ENCODE results near the gene ZNF317. TPM values are rescaled to one million over a fixed set of nuclear protein-coding genes. Genes with fewer than 3 reads are reported as not detected.

Gene ZNF317
- total RNA-seq, 1 experiment from 2014 or later, result 39.3 TPM

- ChIA-PET POLR2A (interaction anchor here (0.6 to 0.7 kb wide), 2 partner anchors 49 to 168 kb away, joined by 4 to 13 read pairs; no protein-coding TSS in a partner anchor), CTCF (interaction anchor here (0.5 to 0.7 kb wide), 2 partner anchors 430 to 436 kb away, joined by 3 to 13 read pairs; no protein-coding TSS in a partner anchor)
- intact Hi-C loops (cut with micrococcal nuclease; ENCODE audit: unreplicated experiment) (no loop called here), in situ Hi-C loops (cut with HindIII; ENCODE audit: low pct_unique_long_range_greater_than_20kb, low sequenced_read_pairs) (no loop called here)
- no peaks in the 10 kb centered on the region for H3K36me3 ChIP-seq (ENCODE audit: control insufficient read depth, insufficient read depth, low read length)
- H3K9me3 ChIP-seq (ENCODE audit: control insufficient read depth, insufficient read depth, low read depth, low read length), result no peaks in the 10 kb centered on the region
- no peaks in the 10 kb centered on the region for H3K27me3 ChIP-seq (ENCODE audit: control insufficient read depth, insufficient read depth, low read length)
- no peak for ATAC-seq
- no peak for TF ChIP-seq POLR2AphosphoS5 (IDR thresholded peaks at IDR 0.05; ENCODE audit: low read depth, low read length)
- TF ChIP-seq, protein P1, sequence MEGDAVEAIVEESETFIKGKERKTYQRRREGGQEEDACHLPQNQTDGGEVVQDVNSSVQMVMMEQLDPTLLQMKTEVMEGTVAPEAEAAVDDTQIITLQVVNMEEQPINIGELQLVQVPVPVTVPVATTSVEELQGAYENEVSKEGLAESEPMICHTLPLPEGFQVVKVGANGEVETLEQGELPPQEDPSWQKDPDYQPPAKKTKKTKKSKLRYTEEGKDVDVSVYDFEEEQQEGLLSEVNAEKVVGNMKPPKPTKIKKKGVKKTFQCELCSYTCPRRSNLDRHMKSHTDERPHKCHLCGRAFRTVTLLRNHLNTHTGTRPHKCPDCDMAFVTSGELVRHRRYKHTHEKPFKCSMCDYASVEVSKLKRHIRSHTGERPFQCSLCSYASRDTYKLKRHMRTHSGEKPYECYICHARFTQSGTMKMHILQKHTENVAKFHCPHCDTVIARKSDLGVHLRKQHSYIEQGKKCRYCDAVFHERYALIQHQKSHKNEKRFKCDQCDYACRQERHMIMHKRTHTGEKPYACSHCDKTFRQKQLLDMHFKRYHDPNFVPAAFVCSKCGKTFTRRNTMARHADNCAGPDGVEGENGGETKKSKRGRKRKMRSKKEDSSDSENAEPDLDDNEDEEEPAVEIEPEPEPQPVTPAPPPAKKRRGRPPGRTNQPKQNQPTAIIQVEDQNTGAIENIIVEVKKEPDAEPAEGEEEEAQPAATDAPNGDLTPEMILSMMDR (IDR thresholded peaks at IDR 0.05), result no peak
- DNase-seq (ENCODE audit: low read depth, low spot score), result no peak
- H3K4me1 ChIP-seq (ENCODE audit: control insufficient read depth, insufficient read depth, low read length), result no peaks in the 10 kb centered on the region
- H3K4me3 ChIP-seq (ENCODE audit: low read depth in 2 of 2, low read length in 2 of 2), result no peak overlapping the region
- BruUV-seq (replicated peaks), result no TSS peak
- H3K27ac ChIP-seq (ENCODE audit: low read length), result no peak overlapping the region
Measured at GRCh38 chr19:9132422-9132821, 7.8 kb upstream of the ZNF317 start.

DNA sequence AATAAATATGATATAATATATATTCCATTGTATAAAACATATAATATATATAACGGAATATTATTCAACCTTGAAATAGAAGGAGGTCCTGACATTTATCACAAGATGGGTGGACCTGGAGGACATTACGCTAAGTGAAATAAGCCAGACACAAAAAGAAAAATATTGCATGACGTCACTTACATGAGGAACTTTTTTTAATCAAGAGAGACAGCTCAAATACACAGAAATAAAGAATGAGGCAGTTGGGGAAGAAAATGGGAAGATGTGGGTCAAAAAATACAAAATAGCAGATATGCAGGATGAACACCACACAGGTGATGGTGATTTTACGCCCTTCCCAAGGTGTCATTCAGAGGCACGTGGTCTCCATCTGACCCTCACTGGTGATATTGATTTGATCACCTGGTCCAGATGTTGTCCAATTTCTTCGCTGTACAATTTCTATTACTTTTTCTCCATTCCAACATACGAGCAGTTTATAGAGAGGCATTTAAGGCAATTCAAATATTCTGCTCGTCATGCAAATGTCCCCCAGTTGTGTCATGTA lies 513 bp upstream of the ZNF317 start:
- in situ Hi-C loops (cut with HindIII; ENCODE audit: low pct_unique_long_range_greater_than_20kb, low sequenced_read_pairs), result no loop called here
- no peaks in the 10 kb centered on the region for H3K4me1 ChIP-seq (ENCODE audit: control insufficient read depth, insufficient read depth, low read length)
- POLR2A ChIA-PET, result no interaction called here
- H3K27me3 ChIP-seq (ENCODE audit: control insufficient read depth, insufficient read depth, low read length), result no peaks in the 10 kb centered on the region
- BruUV-seq (replicated peaks), result no TSS peak
- DNase-seq (ENCODE audit: low read depth, low spot score), result no peak
- 0 out of 2 replicates have a peak, but pooled peaks have one; percentile 10 for ATAC-seq
- peaks cover 2% of the 10 kb centered on the region; the same call in 1 of the 2 replicates for H3K36me3 ChIP-seq (ENCODE audit: control insufficient read depth, insufficient read depth, low read length)
- intact Hi-C loops (cut with micrococcal nuclease; ENCODE audit: unreplicated experiment), result loop anchor here (5.0 kb wide), 1 partner anchor 658 kb away; no protein-coding TSS in a partner anchor
- H3K9me3 ChIP-seq (ENCODE audit: control insufficient read depth, insufficient read depth, low read depth, low read length), result peaks cover 19% of the 10 kb centered on the region
- H3K4me3 ChIP-seq (ENCODE audit: low read depth in 2 of 2, low read length in 2 of 2), result peak overlapping the region; percentile 97
- TF ChIP-seq, protein P2, sequence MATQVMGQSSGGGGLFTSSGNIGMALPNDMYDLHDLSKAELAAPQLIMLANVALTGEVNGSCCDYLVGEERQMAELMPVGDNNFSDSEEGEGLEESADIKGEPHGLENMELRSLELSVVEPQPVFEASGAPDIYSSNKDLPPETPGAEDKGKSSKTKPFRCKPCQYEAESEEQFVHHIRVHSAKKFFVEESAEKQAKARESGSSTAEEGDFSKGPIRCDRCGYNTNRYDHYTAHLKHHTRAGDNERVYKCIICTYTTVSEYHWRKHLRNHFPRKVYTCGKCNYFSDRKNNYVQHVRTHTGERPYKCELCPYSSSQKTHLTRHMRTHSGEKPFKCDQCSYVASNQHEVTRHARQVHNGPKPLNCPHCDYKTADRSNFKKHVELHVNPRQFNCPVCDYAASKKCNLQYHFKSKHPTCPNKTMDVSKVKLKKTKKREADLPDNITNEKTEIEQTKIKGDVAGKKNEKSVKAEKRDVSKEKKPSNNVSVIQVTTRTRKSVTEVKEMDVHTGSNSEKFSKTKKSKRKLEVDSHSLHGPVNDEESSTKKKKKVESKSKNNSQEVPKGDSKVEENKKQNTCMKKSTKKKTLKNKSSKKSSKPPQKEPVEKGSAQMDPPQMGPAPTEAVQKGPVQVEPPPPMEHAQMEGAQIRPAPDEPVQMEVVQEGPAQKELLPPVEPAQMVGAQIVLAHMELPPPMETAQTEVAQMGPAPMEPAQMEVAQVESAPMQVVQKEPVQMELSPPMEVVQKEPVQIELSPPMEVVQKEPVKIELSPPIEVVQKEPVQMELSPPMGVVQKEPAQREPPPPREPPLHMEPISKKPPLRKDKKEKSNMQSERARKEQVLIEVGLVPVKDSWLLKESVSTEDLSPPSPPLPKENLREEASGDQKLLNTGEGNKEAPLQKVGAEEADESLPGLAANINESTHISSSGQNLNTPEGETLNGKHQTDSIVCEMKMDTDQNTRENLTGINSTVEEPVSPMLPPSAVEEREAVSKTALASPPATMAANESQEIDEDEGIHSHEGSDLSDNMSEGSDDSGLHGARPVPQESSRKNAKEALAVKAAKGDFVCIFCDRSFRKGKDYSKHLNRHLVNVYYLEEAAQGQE (IDR thresholded peaks at IDR 0.05; ENCODE audit: insufficient read depth in 1 of 2, low read depth in 2 of 2, low read length in 1 of 2), result no peak
- TF ChIP-seq SIN3A (IDR thresholded peaks at IDR 0.05; ENCODE audit: borderline replicate concordance, insufficient read depth, low read depth, low read length) (no peak), TCF7L2 (IDR thresholded peaks at IDR 0.05; ENCODE audit: low read depth, low read length) (no peak), POLR2AphosphoS5 (IDR thresholded peaks at IDR 0.05; ENCODE audit: low read depth, low read length) (no peak)
- TF ChIP-seq, protein P1 (IDR thresholded peaks at IDR 0.05), result no peak
- CTCF ChIA-PET, result no interaction called here
- H3K27ac ChIP-seq (ENCODE audit: low read length), result peak overlapping the region; percentile 96

Data from Panc1 (cell line).